KG1 (cell line): Measurements from ENCODE around the gene CIB4.
"Not testable (repeated sequence)": the region's sequence is repeated elsewhere in the genome, so short reads cannot be mapped to it uniquely, and the experiment has no call there.

ENCODE experiments used
- DNase-seq: peaks from one replicate; lab custom pipeline; 2025; lab: John Stamatoyannopoulos, UW

The CIB4 gene

DNA sequence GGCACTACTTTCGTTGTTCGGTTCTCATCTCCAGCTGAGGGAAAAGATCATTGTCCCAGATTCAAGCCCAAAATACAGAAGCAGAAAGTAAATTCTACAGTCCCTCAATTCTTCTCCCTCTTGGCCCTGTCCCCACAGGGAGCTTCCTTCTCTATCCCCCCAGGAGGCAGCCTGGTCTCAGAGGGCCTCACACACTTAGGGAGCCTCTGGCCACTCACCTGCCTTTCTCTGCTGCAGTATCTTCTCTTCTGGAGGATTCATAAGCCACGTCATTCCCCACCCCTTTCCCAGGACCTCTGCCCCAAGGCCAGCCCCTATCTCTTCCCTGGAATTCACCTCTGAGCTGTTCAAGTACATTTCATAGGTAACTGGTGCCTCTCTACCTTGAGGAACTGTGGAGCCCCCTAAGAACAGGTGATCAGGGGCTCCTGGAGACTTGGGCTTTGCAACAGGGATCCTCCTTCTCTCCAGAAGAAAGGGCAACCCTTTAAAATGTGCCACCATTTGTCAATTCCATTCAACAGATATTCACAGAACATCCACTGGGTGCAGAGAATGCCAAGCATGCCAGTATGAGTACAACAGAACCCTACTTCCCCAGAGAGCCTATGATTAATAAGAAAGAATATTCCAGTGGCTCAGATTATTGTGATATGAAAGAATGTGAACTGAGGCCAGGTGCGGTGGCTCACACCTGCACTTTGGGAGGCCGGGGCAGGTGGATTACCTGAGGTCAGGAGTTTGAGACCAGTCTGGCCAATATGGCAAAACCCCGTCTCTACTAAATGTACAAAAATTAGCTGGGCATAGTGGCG lies 72.9 kb downstream of the CIB4 start:
- DNase-seq, result no peak

DNA sequence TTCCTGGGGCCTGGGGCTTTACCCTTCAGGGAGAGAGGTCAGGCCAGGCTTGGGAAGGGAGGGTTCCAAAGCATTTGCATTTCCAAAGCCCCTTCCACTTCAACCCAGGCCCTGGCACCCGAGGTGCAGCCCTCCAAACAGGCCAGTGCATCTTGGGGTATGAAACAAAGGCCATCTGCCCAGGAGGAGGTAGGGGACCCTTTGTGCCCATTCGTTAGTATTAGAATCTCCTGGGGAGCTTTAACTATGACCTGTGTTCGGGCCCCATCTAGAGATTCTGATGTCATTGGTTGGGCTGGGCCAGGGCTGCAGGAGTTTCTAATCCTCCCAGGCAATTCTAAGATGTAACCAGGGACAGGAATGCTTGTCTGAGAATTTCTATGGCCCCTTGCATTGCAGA lies 73.6 kb downstream of the CIB4 start:
- no peak for DNase-seq

DNA sequence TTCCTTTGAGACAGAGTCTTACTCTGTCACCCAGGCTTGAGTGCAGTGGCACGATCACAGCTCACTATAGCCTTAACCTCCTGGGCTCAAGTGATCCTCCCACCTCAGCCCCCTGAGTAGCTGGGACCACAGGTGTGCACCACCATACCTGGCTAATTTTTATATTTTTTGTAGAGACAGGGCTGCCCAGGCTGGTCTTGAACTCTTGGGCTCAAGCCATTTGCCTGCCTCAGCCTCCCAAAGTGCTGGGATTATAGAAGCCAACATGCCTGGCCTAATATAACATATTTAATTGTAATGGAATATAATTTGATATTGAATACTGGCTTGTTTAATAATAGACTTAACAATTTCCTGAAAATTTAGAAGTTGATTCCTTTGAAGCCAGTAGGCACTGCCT lies 74.4 kb downstream of the CIB4 start:
- not testable (repeated sequence) for DNase-seq

DNA sequence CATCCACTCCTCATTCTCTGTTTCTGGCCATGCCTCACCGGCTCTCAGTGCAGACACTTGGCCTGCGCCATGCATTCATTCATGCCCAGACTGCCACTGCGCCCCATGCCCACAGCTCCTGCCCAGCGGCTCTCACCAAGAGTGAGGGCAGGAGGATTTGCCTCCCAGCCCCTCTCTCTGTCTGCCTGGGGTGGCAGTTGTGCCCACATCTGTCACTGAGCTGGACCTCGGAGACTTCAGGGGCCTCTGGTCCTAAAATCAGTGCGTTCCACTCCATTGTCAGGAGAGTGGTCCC lies 75.1 kb downstream of the CIB4 start:
- DNase-seq, result no peak

GRCh38 chr2:26564121-26564644 lies 77.0 kb downstream of the CIB4 start:
- no peak for DNase-seq

- no peak for DNase-seq
These were observed 77.5 kb downstream of the CIB4 start for GRCh38 chr2:26563686-26564085.

DNA sequence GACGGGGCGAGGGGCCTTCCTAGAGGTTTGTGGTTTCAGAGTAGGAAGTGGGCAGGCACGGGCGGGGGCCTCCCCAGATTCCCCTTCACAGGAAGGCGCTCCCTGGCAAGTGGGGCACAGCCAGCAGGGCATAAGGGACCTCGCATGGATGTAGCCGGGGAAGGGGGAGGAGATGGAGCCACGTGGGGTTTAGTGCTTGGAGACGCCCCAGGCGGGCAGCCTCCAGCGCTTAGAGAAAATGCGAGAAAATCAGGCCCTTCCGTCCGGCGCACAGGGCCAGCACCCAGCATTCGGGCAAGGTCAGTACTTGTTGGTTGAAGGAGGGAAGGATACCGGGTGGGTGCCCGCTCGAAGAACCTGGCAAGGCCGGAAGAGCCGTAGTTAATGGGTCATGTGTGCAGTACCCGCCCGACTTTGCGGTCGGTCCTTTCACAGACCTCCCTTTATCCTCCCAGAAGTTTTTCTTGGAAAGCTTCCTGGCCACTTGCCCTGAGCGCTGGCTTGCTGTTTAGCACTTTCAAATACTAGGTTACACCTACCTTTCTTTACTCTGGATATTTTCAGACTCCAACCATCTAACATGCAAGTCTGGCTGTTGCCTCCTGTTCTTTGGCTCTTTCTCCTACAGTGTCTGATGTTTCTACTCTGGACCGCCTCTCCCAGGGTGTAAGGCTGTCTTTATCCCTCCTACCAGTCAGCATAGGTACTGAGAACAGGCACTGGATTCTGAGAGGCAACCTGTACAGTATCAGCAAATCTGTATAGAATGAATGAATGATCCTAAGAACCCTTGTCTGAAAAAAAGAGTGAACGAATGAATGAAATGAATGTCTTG lies 78.1 kb downstream of the CIB4 start:
- DNase-seq, result no peak

DNA sequence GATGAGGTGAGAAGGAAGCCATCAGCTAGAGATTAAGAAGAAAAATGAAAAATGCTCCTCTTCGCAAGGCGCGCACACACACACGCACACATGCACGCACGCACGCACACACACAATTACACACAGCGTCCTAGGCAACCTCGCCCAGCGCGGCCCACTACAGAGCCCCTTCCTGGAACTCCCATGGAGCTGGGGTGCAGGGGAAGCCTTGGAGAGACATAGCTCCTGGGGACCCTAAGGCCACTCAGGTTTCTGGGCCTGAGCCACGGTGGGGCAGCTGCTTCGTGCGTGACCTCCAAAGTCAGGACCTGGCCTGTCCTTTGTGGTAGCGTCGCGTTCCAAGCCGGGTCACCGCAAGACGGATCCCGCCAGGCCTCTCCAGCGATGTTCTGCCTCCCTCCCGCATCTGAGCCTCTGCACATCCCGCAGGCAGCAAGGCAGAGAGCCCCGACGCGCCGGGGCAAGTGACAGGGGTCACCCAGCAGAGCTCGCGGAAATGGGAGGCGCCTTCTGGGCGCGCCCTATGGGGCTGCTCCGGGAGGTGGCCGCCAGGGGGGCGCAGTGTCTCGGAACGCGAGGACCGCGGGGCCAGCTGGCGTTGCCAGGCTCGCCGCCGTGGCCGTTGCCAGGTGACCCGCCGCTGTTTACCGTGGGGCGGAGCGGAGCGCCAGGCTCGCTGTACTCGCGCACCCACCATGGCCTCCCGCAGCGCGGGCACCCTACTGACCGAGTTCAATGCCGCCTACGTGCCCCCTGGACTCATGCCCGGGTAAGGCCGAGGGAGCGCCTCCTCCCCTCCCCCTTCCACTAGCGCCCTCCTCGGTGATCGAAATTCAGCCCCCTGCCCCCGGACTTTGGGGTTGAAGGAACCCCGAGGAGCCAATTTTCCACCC lies 79.0 kb downstream of the CIB4 start:
- no peak for DNase-seq

DNA sequence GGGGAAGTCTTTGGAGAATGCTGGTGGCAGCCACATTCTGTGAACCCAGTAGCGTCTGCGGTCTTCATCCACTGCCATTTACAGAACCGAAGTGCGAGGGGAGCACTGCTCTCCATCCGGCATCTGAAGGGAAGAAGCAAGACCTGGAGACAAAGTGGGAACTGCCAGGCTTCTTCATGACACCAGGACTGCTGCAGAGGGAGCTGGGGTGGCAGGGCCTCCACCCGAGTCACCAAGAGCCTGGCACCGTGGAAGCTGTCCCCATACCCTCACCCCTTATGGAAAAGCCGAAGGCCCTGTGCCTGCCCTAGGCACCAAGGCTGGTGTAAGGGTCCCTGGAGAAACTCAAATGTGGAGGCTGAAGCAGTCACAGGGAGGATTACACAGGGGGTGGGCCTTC lies 79.8 kb downstream of the CIB4 start:
- no peak for DNase-seq

DNA sequence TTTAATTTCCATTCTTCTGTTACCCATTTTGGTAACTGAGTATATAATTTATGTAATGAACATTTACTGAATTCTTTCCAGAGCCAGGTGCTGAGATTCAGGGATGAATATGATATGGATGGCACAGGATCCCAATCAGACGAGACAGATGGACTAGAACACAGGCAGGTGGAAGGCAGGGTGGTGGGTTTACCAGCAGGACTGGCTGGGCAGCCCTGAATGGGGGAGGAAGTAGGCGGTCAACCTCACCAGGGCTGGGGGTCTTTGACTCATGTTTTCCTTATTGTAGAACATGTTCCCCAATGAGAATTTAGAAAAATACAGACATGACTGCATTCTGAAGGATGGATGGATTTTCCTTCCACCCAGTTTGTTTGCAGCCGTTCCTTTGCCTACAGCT lies 80.3 kb downstream of the CIB4 start:
- DNase-seq, result no peak

DNA sequence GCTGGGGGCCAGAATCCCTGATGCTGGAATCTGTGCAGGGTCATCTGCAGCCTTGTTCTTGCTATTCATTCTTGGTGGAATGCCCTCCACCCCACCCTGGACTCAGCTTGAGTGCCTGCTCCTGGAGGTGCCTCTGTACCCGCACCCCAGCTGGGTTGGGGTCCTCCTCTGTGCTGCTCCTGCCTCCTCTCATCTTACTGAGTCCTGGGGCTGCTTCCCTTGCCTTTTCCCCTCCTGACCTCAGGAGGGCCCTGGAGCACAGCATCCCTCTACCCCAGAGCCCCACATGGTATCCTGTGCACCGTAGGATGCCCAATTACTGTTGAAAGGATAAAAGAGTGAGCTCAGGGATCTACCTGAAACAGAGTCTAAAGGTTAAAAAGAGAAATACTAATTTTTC lies 81.6 kb downstream of the CIB4 start:
- DNase-seq, result no peak

GRCh38 chr2:26559044-26559405 lies 82.1 kb downstream of the CIB4 start:
- no peak for DNase-seq

DNA sequence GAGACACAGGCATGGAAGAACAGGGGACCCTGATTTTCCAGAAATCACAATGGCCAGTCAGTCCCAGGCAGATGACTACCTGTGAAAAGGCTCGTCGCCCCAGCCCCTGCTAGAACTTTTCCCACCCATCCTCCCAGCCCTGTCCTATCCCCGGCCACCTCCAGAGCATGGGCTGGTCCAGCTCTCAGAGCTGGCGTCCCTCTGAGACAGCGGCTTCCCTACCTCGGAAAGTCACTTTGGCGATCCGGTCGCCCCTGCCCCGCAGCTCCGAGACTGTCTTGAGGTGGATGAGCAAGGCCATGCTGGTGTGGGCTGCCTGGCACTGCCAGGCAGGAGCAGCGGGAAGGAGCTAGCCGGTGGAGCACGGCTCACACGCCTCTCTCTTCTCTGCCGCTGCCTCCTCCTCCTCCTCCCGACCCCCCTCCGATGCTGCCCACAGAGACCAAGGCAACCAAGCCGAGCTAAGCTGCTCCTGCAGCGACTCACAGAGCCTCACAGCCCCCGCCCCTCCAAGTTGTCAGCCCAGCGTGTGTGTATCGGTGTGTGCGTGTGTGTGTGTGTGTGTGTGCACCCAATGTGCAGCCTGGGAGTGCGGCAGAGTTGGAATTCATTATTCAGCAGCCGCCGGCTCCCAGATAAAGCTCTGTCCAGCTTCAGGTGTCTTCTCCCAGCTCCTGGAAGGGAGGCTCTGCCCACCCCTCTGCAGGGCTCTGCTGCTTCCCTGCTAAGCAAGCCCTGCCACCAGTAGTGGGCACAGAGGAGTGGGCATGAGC lies 82.7 kb downstream of the CIB4 start:
- DNase-seq, result no peak

GRCh38 chr2:26557244-26557925 lies 83.8 kb downstream of the CIB4 start:
- DNase-seq, result no peak

DNA sequence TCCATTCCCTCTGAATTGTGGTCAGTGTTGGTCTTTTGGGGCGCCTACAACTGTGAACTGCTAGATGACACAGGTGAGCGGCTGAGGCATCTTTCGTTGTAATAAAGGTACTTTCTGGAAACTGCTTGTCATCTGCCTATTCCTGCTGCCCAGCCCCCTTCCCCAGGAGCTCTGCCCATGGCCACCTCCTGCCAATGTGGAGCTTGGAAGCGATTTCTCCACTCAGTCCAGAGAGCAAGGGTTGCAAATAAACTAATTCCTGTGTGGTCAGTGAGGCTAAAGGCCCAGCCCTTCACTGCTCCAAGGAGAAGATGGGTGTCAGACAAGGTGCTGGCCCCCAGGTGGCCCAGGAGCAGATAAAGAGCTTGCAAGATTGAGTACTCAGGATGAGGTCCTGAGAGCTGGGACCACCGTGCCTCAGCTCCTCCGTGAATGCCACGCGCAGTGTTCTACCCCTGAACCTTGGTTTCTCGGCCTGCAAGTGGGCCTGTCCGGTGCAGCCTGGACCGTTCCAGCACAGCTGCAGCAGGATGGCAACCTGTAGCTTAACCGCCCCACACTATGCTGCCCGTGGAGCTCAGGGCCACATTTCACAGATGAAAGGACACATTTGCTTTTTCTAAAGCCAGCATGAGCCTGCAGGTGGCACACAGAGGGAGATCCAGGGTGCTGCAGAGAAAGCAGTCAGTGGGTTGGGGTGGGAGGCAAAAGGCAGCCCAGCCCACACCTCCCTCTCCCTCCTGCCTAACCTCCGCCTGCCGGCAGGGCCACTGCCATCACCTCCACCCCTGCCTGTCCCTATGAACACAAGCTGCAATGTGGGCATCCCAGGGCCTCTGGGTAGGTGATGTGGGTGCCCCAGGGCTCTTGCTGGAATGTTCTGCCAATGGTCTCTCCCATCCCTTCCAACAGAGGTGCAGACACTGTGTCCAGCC lies 84.6 kb downstream of the CIB4 start:
- no peak for DNase-seq

DNA sequence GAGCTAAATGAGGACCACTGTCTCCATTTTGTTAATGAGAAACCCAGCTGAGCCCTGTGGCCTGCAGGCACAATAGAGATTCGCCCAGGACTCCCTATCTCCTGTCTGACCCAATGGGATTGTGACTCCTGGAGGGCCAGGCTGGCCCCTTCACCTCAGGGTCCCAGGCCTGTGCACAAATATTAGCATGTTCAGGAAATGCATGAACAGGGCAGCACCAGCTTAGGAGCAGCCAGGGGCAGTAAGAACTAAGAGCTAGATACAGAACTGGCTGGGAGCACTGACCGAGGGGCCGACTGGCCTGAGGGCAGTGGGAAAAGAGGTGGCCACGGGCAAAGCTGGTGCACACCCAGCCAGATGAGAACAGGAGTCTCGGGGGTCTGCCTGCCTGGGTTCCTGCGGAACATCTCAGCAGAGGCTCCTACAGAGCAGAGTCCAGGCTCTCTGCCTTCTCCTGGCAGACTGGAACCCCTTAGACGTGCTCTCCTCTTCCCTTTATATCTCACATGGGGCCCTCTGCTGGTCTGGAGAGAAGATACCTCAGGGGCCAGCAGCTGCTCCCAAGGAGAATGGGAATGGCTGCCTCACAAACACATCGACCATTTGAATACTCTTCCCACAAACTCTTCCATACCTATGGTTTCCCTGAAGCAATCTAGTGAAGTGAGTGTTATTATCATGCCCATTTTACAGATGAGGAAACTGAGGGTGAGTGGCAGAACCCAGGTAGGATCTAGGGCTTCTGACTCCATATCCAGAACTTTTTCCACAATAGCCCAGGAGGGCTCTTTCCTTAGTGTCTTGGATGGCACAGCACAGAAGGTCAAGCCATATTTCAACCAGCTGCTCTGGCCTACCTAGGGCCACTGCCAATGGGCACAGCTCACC lies 85.7 kb downstream of the CIB4 start:
- no peak for DNase-seq

GRCh38 chr2:26552641-26553374 lies 88.4 kb downstream of the CIB4 start:
- no peak for DNase-seq
